T-helper 22 cell (primary cell): Measurements from ENCODE around the gene TNFAIP3.
"Not testable (repeated sequence)": the region's sequence is repeated elsewhere in the genome, so short reads cannot be mapped to it uniquely, and the experiment has no call there.

Experiments used
- DNase-seq: peaks from one replicate; pipeline ENCODE4 v3.0.0-alpha.2; 2020; ENCODE audit warnings: low read depth

The TNFAIP3 gene

DNA sequence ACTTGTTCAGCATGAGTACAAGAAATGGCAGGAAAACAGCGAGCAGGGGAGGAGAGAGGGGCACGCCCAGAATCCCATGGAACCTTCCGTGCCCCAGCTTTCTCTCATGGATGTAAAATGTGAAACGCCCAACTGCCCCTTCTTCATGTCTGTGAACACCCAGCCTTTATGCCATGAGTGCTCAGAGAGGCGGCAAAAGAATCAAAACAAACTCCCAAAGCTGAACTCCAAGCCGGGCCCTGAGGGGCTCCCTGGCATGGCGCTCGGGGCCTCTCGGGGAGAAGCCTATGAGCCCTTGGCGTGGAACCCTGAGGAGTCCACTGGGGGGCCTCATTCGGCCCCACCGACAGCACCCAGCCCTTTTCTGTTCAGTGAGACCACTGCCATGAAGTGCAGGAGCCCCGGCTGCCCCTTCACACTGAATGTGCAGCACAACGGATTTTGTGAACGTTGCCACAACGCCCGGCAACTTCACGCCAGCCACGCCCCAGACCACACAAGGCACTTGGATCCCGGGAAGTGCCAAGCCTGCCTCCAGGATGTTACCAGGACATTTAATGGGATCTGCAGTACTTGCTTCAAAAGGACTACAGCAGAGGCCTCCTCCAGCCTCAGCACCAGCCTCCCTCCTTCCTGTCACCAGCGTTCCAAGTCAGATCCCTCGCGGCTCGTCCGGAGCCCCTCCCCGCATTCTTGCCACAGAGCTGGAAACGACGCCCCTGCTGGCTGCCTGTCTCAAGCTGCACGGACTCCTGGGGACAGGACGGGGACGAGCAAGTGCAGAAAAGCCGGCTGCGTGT, 11.6 kb downstream of the TNFAIP3 start:
- DNase-seq = no peak

DNA sequence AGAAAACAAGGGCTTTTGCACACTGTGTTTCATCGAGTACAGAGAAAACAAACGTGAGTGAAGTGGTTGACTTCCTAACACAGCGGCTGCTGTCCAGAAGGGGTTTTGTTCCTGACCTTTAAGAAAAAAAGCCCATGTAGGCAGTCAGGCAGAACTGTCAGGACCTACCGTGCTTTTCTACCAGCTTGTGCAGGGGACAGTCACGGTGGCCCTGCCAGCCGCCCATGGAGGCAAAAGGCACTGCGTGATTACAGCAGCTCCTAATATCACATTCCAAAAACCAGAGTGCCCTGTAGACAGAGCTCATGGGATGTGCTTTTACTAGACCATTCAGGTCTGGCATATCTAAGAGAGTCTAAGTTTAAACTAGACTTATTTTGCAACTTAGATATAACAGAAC, 12.2 kb downstream of the TNFAIP3 start:
- no peak for DNase-seq

DNA sequence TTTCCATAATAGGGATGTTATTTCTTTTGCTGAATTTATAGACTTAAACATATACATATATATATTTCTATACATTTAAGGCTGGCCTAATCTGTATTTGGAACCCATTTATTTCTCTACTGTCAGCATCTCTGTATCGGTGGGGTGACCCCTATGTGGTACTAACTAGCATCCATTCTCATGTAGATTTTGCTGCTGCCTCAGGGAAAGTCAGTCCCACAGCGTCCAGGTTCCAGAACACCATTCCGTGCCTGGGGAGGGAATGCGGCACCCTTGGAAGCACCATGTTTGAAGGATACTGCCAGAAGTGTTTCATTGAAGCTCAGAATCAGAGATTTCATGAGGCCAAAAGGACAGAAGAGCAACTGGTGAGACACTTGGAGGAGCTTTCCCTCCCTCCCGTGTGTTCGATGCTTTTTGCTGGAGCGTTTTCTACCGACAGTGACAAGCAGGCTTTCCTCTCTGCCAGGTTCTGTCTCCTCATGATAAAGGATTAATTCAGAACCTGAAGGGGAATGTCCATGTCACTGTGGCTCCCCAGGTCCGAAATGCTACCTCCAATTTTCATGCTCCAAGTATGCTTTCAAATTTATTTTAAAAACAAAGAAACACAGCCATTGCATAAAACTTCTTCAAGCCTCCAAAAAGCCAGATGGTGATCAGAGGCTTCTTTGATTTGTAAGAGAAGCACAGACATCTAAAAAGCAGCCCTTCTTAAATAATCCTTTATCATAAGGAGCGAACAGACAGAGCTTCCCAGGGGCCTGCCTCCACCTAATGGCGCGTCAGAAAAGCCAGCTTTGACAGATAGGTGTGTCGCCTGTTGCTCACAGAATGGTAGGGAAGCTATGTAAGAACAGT, 13.1 kb downstream of the TNFAIP3 start:
- DNase-seq = no peak

DNA sequence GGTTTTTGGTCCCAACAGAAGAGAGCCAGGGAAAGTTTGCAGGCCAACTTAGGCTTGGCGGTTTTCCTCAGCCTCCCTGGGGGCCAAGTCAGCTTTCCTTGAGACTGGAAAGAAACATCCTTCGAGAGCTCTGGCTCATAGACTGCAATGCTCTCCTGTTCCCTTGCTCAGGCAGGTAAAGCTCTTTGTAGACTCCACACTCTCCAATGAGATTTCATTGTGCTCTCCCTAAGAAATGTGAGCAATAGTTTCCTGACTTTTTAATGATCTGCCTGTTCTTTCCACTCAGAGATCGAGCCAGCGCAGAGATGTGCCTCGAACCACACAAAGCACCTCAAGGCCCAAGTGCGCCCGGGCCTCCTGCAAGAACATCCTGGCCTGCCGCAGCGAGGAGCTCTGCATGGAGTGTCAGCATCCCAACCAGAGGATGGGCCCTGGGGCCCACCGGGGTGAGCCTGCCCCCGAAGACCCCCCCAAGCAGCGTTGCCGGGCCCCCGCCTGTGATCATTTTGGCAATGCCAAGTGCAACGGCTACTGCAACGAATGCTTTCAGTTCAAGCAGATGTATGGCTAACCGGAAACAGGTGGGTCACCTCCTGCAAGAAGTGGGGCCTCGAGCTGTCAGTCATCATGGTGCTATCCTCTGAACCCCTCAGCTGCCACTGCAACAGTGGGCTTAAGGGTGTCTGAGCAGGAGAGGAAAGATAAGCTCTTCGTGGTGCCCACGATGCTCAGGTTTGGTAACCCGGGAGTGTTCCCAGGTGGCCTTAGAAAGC, 13.9 kb downstream of the TNFAIP3 start:
- no peak for DNase-seq

DNA sequence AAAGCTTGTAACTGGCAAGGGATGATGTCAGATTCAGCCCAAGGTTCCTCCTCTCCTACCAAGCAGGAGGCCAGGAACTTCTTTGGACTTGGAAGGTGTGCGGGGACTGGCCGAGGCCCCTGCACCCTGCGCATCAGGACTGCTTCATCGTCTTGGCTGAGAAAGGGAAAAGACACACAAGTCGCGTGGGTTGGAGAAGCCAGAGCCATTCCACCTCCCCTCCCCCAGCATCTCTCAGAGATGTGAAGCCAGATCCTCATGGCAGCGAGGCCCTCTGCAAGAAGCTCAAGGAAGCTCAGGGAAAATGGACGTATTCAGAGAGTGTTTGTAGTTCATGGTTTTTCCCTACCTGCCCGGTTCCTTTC, 14.4 kb downstream of the TNFAIP3 start:
- no peak for DNase-seq

DNA sequence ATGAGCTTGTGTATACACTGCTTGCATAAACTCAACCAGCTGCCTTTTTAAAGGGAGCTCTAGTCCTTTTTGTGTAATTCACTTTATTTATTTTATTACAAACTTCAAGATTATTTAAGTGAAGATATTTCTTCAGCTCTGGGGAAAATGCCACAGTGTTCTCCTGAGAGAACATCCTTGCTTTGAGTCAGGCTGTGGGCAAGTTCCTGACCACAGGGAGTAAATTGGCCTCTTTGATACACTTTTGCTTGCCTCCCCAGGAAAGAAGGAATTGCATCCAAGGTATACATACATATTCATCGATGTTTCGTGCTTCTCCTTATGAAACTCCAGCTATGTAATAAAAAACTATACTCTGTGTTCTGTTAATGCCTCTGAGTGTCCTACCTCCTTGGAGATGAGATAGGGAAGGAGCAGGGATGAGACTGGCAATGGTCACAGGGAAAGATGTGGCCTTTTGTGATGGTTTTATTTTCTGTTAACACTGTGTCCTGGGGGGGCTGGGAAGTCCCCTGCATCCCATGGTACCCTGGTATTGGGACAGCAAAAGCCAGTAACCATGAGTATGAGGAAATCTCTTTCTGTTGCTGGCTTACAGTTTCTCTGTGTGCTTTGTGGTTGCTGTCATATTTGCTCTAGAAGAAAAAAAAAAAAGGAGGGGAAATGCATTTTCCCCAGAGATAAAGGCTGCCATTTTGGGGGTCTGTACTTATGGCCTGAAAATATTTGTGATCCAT, 15.3 kb downstream of the TNFAIP3 start:
- DNase-seq = no peak

DNA sequence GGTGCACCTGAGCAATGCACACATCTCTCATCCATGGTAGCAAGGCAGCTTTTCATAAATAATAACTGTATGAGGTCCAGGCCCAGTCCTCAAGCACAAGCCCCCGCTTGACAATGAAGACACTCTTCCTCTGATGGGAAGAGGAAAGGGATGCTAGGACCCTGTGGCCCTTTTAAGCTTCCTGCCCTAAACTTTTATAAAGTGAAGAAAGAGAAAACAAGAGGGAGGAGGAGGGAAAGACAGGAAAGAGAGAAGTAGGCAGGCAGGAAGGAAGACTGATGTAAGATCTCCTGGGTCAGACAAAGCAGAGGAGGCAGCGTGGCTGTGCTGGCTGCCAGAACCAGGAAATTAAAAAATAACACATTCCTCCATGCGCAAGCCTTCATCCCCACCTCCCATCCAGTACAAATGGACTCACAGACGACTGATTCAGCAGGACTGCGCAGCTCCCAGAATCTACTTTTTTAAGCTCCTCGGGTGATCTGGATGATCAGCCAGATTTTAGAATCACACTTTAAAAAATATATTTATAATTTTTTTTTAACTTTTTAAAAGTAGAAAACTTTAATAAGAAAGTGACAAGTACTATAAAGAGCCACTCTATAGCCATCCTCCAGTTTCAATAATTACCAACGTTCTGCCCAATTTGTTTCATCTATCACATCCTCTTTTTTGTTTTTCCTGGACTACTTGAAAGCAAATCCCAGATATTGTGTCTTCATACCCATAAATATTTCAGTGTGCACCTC, 16.5 kb downstream of the TNFAIP3 start:
- DNase-seq = no peak

DNA sequence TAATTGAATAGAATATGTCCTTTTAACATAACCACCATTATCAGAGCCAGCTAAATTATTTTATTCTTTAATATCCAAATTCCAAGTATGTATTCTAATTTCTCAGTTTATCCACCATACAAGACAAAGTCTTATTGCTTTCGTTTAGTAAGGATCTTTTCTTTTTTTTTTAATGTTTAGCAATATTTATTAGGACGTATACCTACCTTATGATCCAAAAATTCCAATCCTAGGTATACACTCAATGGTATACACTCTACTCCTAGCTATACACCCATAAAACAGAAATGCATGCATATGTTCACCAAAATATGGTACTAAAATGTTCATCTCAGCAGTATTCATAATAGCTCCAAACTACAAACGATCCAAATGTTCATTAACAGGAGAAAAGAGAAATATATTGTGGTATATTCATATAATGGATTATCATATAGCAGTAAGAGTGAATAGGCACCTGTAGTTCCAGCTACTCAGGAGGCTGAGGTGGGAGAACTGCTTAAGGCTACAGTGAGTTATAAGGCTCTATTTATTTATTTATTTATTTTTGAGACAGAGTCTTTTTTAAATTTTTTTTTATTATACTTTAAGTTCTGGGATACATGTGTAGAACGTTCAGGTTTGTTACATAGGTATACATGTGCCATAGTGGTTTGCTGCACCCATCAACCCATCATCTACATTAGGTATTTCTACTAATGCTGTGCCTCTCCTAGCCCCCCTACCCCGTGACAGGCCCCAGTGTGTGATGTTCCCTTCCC, 17.3 kb downstream of the TNFAIP3 start:
- DNase-seq = no peak

DNA sequence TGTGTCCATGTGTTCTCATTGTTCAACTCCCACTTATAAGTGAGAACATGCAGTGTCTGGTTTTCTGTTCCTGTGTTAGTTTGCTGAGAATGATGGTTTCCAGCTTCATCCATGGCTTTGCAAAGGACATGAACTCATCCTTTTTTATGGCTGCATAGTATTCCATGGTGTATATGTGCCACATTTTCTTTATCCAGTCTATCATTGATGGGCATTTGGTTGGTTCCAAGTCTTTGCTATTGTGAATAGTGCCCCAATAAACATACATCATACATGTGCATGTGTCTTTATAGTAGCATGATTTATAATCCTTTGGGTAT, 17.8 kb downstream of the TNFAIP3 start:
- not testable (repeated sequence) for DNase-seq

DNA sequence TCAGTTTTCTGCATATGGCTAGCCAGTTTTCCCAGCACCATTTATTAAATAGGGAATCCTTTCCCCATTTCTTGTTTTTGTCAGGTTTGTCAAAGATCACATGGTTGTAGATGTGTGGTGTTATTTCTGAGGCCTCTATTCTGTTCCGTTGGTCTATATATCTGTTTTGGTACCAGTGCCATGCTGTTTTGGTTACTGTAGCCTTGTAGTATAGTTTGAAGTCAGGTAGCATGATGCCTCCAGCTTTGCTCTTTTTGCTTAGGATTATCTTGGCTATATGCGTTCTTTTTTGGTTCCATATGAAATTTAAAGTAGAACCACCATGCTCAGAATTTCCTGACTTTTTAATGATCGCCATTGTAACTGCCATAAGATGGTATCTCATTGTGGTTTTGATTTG, 19.2 kb downstream of the TNFAIP3 start:
- not testable (repeated sequence) for DNase-seq

DNA sequence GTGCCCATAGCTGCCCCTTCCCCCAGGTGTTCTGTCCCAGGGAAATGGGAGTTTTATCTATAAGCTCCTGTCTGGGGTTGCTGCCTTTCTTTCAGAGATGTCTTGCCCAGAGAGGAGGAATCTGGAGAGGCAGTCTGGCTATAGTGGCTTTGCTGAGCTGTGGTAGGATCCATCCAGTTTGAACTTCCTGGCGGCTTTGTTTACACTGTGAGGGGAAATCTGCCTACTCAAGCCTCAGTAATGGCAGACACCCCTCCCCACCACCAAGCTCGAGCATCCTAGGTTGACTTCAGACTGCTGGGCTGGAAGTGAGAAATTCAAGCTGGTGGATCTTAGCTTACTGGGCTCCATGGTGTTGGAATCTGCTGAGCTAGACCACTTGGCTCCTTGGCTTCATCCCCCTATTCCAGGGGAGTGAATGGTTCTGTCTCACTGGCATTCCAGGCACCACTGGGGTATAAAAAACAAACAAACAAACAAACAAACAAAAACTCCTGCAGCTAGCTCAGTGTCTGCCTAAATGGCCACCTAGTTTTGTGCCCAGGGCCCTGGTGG, 24.0 kb downstream of the TNFAIP3 start:
- DNase-seq = no peak

DNA sequence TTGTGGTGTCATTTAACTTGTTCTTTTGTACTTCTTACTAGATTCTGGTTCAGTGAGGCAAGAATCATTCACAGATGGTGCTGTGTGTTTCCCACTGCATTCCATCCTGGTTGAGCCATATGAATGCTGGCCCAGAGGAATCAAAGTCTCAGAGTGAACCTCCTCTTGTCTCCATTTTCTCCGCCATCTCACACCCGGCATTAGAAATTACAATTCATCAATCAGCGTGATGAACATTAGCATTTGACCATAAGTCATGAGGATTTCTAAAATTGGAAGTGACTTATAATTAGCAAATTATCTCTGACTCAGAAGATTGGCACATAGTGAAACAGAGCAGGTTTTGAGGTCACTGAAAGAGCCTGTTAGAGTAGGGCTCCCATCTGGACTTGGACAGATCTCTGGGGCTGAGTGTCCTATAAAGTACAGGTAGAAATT, 25.2 kb downstream of the TNFAIP3 start:
- DNase-seq = no peak

DNA sequence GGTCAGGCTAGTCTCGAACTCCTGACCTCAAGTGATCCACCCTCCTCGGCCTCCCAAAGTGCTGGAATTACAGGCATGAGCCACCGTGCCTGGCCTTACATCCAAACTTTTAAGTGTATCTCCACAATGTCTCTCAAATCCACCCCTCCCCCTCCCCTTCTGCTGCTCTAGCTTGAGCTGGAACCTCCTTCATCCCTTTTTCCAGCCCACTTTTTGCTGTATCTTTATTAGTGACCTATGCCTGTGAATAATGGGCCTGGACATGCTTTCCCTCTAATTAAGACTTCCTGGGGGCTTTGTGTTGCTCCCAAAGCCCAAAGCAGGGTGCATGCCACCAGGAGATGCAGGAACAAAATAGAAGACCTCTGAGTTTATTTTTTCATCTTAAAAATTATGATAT, 26.1 kb downstream of the TNFAIP3 start:
- no peak for DNase-seq

DNA sequence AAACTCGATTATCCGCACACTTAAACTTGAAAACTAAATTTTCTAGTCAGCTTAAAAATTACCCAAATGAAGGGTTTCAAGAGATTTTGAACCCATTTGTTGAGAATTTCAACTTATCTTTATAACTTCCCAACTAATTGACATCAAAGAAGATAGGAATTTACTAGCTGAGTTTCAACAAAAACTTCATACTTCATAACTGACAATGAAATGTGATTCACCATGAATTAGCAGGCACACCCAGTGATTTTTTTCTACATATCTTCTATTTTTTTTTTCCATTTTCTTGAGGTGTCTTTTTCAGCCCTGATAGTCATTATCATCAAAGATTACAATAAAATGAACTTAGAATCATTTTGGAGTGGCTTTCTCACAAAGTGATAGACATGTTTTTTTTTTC, 26.7 kb downstream of the TNFAIP3 start:
- no peak for DNase-seq

DNA sequence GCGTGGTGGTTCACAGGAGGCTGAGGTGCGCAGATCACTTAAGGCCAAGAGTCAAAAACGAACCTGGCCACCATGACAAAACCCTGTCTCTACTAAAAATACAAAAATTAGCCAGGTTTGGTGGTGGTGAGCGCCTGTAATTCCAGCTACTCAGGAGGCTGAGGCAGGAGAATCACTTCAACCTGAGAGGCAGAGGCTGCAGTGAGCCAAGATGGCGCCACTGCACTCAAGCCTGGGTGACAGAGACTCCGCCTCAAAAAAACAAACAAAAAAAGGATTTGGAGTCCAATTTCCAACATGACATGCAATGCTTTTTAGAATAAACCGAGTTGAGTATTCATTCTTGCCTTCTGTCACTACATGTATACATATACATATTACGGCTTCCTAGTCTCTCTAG, 27.3 kb downstream of the TNFAIP3 start:
- not testable (repeated sequence) for DNase-seq

DNA sequence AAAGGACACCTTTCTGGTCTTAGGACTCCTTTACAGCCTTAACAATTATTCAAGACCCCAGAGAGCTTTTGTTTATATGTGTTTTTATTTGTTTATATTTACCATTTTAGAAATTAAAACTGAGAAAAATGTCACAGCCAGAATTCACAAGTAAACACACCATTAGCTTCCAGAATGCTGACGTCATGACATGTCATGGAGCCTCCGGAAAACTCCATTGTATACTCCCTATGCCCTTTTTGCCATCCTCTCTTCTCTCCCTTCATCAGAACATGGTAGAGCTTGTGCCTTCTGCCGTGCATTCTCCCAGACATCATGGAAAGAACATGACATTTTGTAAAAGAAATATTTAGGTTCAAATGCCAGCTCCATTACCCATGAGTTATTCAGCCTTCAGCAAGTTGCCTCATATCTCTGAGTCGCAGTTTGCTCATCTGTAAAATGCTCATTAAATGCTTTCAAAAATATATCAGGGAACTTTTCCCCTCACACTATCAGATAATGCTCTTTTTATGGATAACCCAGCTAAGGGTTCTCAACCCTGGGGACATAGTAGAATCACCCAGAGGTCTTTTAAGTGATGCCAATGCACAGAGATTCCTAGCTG, 27.8 kb downstream of the TNFAIP3 start:
- no peak for DNase-seq

DNA sequence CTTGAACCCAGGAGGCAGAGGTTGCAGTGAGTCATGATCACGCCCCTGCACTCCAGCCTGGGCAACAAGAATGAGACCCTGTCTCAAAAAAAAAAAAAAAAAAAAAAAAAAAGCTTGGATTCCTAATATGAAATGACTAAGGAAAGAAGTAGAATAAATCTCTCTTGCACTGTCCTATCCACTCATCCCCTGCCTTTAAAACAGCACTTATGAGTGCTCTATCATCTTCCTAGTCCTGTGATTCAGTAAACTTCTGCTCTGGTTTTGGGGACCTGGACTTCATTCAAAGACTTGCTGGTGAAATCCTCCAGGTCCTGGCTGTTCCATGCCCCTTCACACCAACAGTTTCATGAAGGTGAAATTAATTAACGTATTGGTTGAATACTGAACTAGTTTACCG, 29.6 kb downstream of the TNFAIP3 start:
- DNase-seq = no peak

DNA sequence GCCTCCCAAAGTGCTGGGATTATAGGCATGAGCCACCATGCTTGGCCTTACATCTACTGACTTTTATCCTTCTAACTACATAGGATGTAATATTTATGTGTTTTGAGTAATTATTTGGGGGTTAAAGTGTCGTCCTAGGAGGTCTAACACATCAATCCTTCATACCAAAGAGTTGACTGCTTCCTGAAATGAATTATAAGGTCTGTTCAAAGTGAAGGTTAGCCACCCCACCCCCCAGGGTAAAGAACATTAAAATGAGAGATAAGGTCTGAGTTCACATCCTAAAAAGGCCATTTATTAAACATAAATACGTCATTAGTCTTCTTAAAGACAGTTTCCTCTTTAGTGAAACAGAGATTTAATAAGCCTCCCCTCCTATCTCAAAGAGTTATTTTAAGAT, 33.8 kb downstream of the TNFAIP3 start:
- DNase-seq = no peak

DNA sequence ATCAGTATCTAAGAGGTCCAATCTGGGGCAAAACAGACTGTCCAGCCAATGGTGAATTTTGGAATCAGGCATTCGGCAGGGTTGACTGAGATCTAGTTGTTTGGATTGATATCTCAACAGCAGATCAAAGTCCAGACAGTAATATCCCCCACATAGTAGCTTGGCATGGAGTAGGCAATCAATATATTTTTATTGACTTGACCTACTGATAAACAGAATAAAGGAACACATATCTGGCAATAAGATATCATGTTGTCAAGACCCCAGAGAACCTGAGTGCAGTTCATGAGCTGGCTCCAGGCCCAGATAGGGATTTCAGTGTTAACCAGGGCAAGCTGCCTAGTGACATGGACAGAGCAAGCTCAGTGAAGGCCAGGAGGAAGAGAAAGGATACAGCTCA, 34.4 kb downstream of the TNFAIP3 start:
- no peak for DNase-seq

DNA sequence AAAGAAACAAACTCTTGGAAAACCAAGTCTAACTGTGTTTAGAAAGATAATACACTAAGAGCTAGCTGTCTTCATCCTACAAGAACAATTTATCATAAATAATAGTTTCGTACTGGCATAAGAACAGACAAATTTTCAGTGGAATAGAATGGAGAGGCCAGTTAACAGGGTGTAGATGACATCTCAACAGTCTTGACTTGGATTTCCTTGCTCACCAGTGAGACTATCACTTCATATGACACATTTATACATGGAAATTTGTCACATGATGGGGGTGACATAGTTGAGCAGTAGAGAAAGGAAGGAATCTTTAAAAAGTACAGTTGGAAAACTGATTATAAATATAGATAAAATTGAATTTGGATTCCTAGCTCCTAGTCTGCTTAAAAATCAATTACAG, 35.6 kb downstream of the TNFAIP3 start:
- DNase-seq = no peak
